Endothelial cell (in vitro differentiated cells): ENCODE results near the gene TSHZ2. TPM values are rescaled to one million over a fixed set of nuclear protein-coding genes. Genes with fewer than 3 reads are reported as not detected.
A peak's percentile ranks its signal among the peaks of the same experiment; 100 is the strongest.

Experiments used
- DNase-seq: peaks from one replicate; pipeline ENCODE4 v3.0.0; 2021; ENCODE audit warnings: low spot score
- H3K27ac Mint-ChIP-seq: one replicate; pipeline ENCODE4 v1.8.0; 2021; ENCODE audit warnings: mixed read lengths, inconsistent platforms; ENCODE audit not compliant: unreplicated experiment
- H3K27me3 Mint-ChIP-seq: one replicate; pipeline ENCODE4 v1.8.0; 2021; ENCODE audit warnings: mild to moderate bottlenecking, moderate library complexity, mixed read lengths, inconsistent platforms; ENCODE audit not compliant: unreplicated experiment
- H3K36me3 Mint-ChIP-seq: one replicate; pipeline ENCODE4 v1.8.0; 2021; ENCODE audit warnings: mild to moderate bottlenecking, low read depth, mixed read lengths, inconsistent platforms; ENCODE audit not compliant: unreplicated experiment
- H3K4me1 Mint-ChIP-seq: one replicate; pipeline ENCODE4 v1.8.0; 2021; ENCODE audit warnings: mild to moderate bottlenecking, mixed read lengths, inconsistent platforms; ENCODE audit not compliant: unreplicated experiment
- H3K4me3 Mint-ChIP-seq: one replicate; pipeline ENCODE4 v1.8.0; 2021; ENCODE audit warnings: mild to moderate bottlenecking, mixed read lengths, inconsistent platforms; ENCODE audit not compliant: unreplicated experiment
- H3K9me3 Mint-ChIP-seq: one replicate; pipeline ENCODE4 v1.8.0; 2021; ENCODE audit warnings: mixed read lengths, inconsistent platforms; ENCODE audit not compliant: unreplicated experiment
- total RNA-seq: library from RNA; stranded (reverse); fragmentation: NEBNext Ultra II Directional; extraction: Animal tissue kit (Norgen Biotek cat#: 25700); gene quantifications from one replicate; pipeline ENCODE4 v1.2.1, GENCODE V29; 2021; ENCODE audit not compliant: unreplicated experiment
- TF ChIP-seq, protein P1 (sequence below): fragments of 200-600 bp; sonication (generic); IDR thresholded peaks from one replicate; pipeline ENCODE4 v1.5.0; 2021; ENCODE audit warnings: antibody characterized with exemption; ENCODE audit not compliant: unreplicated experiment

Gene TSHZ2
- total RNA-seq, 1 donor from 2014 or later, result 2.3 TPM

DNA sequence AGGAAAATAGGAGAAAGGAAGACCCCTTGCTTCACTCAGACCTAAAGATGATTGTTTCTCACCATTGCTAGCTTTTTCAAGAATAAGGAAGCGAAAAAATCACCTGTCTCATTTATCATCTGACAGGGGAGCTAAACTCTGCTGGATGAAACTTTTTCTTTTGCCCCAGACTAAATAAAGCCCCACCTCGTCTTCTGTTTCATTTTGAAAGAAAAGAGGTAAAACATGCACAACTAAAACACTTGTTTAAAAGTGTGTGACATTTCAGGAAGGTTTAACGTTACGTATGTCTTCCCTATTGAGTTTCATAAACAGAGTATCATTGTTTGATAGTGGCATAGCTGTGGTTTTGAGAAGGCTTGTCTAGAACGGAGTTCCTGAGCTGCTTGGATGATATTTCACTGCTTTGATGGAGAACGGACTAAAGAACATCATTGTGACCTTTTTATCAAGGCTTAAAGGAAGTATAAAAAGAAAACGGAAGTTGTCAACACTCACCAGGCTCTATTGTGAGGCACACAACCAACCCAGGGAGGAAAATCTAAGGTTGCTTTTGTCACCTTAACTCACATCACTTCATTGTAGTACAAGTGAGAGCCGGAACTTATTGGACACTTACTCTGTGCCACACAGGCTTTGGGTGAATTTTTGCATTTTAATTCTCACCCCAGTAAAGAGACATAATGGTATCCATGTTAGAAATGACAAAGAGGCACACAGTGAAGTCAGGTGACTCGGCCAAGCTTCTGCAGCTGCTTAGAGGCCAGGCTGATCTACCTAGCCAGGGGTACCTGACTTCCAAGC is 29.5 kb downstream of the TSHZ2 start:
- Mint-ChIP-seq H3K4me1 (peaks cover 29% of the 10 kb centered on the region), H3K27ac (peak overlapping the region; percentile 61), H3K9me3 (no peaks in the 10 kb centered on the region), H3K36me3 (no peaks in the 10 kb centered on the region), H3K27me3 (peaks cover 7% of the 10 kb centered on the region), H3K4me3 (no peak overlapping the region)
- TF ChIP-seq, protein P1, sequence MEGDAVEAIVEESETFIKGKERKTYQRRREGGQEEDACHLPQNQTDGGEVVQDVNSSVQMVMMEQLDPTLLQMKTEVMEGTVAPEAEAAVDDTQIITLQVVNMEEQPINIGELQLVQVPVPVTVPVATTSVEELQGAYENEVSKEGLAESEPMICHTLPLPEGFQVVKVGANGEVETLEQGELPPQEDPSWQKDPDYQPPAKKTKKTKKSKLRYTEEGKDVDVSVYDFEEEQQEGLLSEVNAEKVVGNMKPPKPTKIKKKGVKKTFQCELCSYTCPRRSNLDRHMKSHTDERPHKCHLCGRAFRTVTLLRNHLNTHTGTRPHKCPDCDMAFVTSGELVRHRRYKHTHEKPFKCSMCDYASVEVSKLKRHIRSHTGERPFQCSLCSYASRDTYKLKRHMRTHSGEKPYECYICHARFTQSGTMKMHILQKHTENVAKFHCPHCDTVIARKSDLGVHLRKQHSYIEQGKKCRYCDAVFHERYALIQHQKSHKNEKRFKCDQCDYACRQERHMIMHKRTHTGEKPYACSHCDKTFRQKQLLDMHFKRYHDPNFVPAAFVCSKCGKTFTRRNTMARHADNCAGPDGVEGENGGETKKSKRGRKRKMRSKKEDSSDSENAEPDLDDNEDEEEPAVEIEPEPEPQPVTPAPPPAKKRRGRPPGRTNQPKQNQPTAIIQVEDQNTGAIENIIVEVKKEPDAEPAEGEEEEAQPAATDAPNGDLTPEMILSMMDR, result no peak
- DNase-seq, result no peak

DNA sequence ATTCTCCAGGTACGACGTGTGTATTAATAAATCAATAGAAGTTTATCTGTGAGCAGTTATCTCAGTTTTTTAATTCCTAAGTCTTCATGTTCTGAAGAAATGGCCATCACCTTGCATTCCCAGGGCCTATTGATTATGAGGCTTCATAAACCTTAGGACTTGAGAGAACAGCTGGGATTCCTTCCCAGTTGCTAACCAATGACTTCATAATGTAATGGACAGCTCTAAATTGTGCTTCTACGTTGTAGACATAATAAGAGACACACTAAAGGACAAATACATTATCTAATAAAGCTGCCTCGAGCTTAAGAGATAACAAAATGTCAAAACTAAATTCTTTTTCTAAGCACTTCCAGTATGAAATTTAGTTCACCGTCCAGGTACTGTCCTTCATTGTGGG is 30.6 kb downstream of the TSHZ2 start:
- Mint-ChIP-seq H3K27ac (no peak overlapping the region), H3K27me3 (peaks cover 7% of the 10 kb centered on the region), H3K4me3 (no peak overlapping the region), H3K4me1 (peaks cover 29% of the 10 kb centered on the region), H3K36me3 (no peaks in the 10 kb centered on the region), H3K9me3 (no peaks in the 10 kb centered on the region)
- TF ChIP-seq, protein P1, result no peak
- DNase-seq, result no peak

DNA sequence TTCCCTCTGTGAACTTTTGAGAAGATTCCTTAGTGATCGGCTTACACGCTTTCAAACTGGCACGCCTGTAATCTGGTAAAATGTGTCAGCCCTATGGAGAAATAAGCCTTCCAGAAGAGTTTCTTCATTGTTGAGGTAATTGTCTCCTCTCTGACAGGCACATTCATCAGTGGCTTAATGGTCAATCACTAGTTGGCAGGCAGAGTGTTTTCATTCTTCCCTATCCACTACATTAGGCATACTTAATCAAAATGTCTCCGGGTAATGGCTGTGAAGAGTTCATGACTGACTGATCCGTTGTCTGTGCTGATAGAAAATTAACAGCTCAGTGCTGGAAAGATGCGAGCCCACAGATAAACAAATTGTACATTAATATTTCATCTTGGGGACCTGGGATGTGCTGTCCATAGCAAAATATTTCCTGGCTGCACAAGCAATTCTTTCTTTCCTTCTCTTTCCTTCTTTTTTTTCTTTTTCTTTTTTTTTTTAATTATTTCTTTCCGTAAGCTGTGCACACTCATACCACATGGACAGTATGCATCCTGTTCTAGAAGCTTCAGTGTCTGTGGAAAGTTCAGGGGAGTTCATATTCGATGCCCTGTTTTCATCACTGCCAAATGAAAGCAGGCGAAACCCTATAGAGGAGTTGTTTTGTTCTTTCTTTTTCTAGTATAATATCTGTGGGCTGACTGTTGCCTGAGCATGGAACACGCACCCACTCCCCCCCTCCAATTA is 31.4 kb downstream of the TSHZ2 start:
- no peak for DNase-seq
- H3K4me3 Mint-ChIP-seq, result no peak overlapping the region
- H3K4me1 Mint-ChIP-seq, result peaks cover 29% of the 10 kb centered on the region

DNA sequence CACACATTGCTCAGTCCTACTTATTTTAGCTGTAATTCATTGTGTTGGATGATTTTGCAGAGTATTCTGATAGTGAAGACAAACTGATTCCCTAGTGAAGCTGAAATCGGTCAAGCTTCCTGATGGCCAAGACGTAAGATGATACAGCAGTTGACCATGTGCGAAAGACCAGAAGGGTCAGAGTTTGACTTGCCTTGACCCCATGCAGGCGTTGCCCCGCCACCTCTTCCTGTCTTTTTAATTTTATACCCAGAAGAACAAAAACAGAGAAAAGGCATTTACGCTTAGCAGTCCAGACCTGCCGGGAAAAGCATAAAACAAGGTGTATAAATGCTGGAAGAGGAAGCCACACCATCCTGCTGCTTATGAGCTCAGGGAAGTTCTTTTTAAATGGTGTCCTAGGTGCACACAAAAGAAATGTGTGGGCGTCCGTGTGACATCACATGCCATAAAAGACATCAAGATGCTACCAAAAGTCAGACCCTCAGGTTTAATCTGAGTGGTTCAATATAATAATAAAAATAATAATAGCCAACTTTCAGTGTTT is 32.2 kb downstream of the TSHZ2 start:
- peaks cover 6% of the 10 kb centered on the region for H3K27me3 Mint-ChIP-seq
- TF ChIP-seq, protein P1, result no peak
- no peaks in the 10 kb centered on the region for H3K36me3 Mint-ChIP-seq
- no peak overlapping the region for H3K4me3 Mint-ChIP-seq
- H3K9me3 Mint-ChIP-seq, result no peaks in the 10 kb centered on the region
- H3K27ac Mint-ChIP-seq, result no peak overlapping the region
- peaks cover 29% of the 10 kb centered on the region for H3K4me1 Mint-ChIP-seq
- no peak for DNase-seq

More for the DNA sequence above, 31.4 kb downstream of the TSHZ2 start:
- Mint-ChIP-seq H3K36me3 (no peaks in the 10 kb centered on the region), H3K27ac (no peak overlapping the region), H3K27me3 (peaks cover 7% of the 10 kb centered on the region), H3K9me3 (no peaks in the 10 kb centered on the region)
- TF ChIP-seq, protein P1, result no peak
